ENCODE measurements around the gene ST8SIA2.

Gene ST8SIA2, protein sequence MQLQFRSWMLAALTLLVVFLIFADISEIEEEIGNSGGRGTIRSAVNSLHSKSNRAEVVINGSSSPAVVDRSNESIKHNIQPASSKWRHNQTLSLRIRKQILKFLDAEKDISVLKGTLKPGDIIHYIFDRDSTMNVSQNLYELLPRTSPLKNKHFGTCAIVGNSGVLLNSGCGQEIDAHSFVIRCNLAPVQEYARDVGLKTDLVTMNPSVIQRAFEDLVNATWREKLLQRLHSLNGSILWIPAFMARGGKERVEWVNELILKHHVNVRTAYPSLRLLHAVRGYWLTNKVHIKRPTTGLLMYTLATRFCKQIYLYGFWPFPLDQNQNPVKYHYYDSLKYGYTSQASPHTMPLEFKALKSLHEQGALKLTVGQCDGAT

DNA sequence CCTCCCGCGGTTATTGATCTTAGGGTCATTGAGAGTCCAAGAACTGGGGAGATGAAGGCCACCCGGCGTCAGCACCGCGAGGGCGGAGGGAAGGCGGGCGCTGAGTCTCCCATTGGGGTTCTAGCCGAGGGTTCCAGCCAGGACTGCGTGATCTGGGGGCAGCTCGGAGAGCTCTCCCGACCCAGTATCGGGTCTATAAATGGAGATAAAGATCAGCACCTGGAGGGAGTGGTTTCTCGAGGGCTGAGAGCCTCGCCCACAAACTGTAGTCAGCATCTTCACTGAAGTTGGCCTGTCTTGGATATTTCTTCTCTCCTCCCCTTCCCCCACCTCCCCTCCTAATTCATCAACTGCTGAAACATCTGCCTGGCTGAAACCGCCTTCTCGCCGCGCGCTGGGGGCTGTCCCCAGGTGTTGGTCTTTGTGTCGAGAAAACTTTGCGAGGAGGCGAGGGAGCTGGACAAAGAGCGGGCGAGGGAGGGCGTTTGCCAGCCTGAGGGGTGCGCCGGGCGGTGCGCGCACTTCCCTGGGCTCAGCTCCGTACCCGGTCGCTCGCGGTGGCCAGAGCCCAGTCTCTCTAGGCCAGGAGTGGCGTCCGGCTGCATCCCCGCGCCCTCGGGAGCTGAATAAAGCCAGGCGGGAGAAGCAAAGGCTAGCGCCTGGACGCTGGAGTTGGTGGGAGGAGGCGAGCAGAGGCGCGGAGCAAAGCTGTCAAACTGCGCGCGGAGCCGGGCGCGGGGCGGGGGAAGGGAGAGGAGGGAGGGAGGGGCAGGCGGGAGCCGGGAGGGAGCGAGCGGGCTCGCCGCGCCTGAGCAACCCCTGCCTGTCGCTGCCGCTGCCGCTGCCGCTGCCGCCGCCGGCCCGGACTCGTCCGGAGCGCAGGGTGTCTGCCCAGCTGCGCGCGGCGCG is at the start of gene ST8SIA2:
Gene ST8SIA2 (plus strand): TSS at position 811 of the 909 bp plus-strand sequence. CDS start 184 bp downstream, outside the sequence.
- DNase-seq (ENCODE audit: low spot score) = no peak

GRCh38 chr15:92343924-92344643 is 49.6 kb upstream of the ST8SIA2 start:
- DNase-seq (ENCODE audit: low spot score) = no peak

DNA sequence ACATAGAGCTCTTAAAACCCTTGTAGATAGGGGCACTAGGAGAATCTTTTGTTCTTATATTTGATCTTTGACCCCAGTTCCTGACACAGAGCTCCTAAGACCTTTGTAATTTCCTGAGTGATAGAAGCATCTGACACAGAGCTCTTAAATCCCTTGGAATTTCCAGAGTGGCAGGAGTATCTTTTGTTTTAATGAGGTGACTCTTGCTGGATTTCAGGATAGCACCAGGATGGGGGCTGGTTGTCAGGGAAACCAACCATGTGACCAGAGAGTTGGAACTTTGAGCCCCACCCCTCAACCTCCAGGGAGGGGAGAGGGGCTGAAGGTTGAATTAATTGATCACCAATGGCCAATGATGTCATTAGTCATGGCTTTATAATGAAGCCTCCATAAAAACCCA is 47.6 kb upstream of the ST8SIA2 start:
- no peak for DNase-seq (ENCODE audit: low spot score)

GRCh38 chr15:92355307-92355706 is 38.4 kb upstream of the ST8SIA2 start:
- DNase-seq (ENCODE audit: low spot score) = no peak

DNA sequence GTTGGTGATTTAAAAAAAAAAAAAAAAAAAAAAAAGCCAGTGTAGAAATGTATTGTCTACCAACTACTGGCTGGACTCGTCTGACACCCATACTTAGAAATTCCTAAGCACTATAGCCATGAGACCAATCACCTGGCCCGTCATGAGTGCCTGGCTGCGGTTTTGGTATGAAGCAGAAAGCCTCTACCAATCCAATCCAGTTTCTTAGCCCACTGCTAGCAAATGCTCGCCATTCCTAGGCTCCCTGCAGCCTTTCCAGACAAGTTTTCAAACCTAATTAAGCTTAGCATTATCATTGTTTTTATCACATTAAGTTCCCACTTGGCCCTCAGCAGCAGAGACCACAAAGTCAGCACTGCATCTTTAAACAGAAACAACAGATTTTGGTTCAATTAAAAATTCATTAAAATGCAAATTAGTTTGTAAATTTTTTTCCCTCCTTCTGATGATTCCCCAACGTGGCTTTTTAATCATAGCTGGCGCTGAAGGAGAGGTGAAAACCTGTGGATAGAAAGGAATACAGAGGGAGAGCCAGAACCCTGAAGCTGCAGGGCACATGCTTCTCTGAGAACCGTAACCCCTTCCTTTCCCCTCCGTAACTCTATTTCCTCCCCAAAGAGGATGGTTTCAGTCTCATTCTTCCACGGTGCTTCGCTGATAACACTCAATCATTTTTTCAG is 32.2 kb upstream of the ST8SIA2 start:
- DNase-seq (ENCODE audit: low spot score) = no peak

GRCh38 chr15:92362001-92362350 is 31.7 kb upstream of the ST8SIA2 start:
- DNase-seq (ENCODE audit: low spot score) = no peak

GRCh38 chr15:92365084-92365483 is 28.6 kb upstream of the ST8SIA2 start:
- DNase-seq (ENCODE audit: low spot score) = no peak

GRCh38 chr15:92365906-92366305 is 27.8 kb upstream of the ST8SIA2 start:
- DNase-seq (ENCODE audit: low spot score) = no peak

GRCh38 chr15:92366381-92366780 is 27.3 kb upstream of the ST8SIA2 start:
- no peak for DNase-seq (ENCODE audit: low spot score)

GRCh38 chr15:92375057-92375456 is 18.6 kb upstream of the ST8SIA2 start:
- no peak for DNase-seq (ENCODE audit: low spot score)

DNA sequence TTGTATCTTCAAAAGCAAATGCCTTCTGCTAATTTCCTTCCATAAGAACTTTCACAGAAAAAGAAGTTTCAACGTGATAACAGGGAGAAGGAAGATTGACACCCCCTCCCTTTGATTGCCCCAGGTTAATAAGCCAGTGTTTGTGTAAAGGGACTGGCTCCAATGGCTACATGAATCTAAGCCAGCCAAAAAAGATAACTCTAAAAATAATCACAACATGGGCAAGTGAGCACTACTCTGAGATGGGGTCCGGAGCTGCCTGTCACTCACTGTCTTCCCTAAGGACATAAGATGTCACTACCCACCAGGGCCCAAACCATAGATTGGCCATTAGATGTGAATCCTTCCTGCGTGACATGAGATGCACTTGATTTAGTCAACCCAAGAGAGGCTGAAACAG is 17.6 kb upstream of the ST8SIA2 start:
- DNase-seq (ENCODE audit: low spot score) = no peak

DNA sequence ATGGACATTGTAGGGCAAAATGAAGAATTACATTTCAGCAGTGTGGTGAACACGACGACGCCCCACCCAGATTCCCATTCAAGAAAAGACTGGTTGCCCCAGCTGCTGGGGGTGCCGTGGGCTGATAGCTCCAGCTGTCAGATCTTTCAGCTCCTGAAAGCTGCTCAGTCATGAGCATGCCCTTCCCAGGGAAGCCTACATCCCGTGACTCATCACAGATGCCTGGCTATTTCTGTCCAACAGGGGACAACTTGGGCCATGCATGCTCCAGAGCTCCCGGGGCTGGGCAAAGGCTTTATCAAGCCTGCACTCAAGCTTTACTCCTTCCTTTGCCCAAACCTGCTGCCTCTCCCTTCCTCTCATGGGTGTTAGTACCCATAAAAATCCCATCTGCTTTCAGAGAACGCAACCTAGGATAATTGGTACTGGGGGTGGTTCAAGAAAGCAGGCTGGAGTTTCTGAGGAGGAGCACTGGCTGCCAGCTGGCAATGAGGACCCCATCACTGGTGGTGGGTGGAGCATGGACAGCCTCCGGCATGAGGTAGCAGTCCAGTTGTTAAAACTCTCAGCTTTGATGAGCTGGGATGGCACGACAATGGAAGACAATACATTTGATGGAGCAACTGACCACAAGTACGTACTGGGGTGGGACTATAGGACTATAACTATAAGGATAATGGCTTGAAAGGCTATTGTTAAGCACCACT is 16.4 kb upstream of the ST8SIA2 start:
- DNase-seq (ENCODE audit: low spot score) = no peak

GRCh38 chr15:92383519-92384324 is 10.0 kb upstream of the ST8SIA2 start:
- no peak for DNase-seq (ENCODE audit: low spot score)

DNA sequence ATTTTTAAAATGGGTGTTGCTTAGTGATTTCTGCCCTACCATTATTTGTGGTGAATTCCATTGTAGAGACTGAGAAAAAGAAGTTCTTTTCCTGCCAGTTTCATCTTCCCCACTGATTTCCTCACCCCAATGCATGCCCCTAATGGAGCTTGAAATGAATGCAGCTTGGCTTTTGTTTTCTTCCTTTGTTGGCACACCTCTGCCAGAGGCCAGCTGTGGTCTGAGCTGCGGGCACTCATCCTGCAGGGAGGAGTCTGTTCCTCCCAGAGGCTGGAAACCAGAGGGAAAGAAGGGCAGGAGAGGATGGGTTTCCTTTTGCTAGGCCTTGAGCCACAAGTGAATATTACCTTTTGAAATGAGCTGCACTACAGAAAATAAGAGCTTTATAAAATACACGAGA is 9.3 kb upstream of the ST8SIA2 start:
- DNase-seq (ENCODE audit: low spot score) = no peak

- no peak for DNase-seq (ENCODE audit: low spot score)
These were observed 8.6 kb upstream of the ST8SIA2 start for GRCh38 chr15:92385096-92385495.

DNA sequence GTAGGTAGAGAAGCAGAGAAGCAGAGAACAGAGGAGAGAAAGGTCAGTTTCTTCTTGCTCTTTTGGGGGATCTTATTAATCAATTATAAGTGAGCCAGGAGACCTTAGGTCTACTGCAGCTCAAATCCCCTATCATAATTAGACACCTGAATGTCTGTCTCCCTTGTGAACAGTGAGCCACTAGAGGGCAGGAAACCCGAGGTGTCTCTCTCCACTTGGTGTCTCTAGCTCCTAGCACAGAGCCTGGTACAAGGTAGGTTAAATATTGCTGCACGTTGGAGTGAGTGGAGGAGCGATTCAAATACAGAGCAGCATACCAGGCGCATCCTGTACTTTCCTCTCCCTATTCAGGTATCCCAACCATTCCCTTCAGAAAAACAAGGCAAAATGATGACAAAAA is 2.0 kb upstream of the ST8SIA2 start:
- DNase-seq (ENCODE audit: low spot score) = no peak

DNA sequence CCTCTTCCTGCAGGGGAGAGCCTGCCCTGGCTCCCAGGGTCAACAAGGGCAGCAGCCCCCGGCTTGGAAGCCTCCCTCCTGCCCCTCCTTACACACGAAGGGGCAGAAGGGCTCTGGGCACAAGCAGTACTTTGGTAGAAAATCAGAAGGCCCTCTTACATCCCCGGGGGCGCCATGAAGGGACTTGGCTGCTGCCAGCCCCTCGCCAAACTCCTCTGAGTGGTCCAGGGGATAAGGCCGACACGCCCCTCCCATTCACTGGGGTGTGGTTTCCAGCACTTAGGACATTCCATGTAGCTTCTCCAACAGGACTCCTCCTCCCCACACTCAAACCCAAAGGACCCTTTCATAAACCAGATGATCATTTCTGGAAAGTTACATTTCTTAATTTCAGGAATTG is 1.2 kb upstream of the ST8SIA2 start:
- DNase-seq (ENCODE audit: low spot score) = no peak

DNA sequence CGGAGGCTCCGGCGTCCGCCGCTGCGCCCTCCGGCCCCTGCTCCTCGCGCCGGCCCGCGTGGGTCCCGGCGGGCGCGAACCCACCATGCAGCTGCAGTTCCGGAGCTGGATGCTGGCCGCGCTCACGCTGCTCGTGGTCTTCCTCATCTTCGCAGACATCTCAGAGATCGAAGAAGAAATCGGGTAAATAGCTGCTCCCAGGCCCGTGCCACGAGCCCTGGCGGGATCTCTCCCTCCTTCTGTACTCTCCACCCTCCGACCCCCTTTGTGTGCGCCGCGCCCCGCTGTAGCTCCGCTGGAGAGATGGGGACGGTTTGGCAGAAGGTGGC is 263 bp downstream of the ST8SIA2 start:
- no peak for DNase-seq (ENCODE audit: low spot score)

DNA sequence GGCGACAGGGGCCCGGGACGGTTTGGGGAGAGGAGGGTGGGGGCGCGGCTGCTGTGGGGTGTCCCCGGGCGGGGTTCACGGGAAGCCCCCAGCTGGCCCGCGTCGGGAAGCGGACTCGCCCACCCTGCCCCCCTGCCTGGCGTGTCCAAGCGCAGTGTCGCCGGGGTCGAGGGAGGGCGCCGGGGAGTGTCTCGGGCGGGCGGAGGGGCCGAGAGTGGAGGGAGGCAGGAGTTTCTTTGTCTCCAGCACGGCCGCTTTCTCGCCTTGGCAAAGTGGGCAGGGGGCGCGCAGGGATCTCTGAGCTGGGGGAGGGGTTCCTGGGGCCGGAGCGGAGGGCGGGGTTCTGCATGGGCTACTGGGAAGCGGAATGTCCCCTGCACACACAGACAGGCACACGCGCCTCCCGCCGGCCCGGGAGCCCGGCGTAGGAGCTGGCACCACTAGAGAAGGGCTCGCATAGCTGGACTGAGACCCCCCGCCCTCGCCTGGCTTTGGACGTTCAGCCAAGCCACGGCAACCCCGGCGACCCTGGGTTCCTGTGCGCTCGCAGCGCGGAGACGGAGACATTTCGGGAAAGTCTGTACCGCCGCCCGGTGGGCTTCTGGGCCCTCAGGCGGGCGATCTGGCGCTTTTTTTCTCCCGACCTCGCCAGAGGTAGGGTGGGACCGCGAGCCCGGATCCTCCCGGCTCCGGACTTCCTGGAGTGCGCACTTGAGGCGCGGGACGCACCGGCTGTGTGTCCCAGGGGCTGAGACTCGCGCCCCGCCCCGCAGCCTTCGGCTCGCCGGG is 822 bp downstream of the ST8SIA2 start:
- DNase-seq (ENCODE audit: low spot score) = no peak

- DNase-seq (ENCODE audit: low spot score) = no peak
These were observed 1.5 kb downstream of the ST8SIA2 start for GRCh38 chr15:92395098-92395635.

All from CD4-positive, alpha-beta T cell treated with Interleukin-6 at 100 ng/mL for 8 hours (primary cell).